Activated T-cell treated with anti-CD3 and anti-CD28 coated beads for 48 hours (primary cell): Measurements from ENCODE around the gene TM9SF1.
"Not testable (repeated sequence)": the region's sequence is repeated elsewhere in the genome, so short reads cannot be mapped to it uniquely, and the experiment has no call there.

ENCODE experiments used
- DNase-seq: peaks from one replicate; pipeline ENCODE4 v3.0.0-alpha.2; 2020; ENCODE audit warnings: low read depth

TM9SF1 gene

GRCh38 chr14:24226473-24226872 is 31.2 kb upstream of the TM9SF1 start:
- DNase-seq = no peak

DNA sequence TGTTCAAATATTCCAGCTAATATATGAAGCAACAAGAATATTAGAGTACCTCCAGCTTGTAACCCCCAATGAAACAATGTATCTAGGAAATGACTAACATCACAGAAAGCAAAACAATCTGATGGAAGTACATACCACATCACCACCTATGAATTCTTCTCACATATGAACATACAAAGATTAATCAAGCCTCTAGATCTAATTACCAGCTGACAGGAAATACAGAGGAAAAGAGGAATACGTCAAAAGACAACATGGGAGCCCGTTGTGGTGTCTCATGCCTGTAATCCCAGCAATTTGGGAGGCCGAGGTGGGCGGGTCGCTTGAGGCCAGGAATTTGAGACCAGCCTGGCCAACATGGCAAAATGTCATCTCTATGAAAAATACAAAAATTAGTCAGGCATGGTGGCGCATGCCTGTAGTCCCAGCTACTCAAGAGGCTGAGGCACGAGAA is 29.4 kb upstream of the TM9SF1 start:
- DNase-seq = no peak

- not testable (repeated sequence) for DNase-seq
Measured at GRCh38 chr14:24222987-24223386, 27.7 kb upstream of the TM9SF1 start.

- no peak for DNase-seq
Measured at GRCh38 chr14:24219521-24219920, 24.3 kb upstream of the TM9SF1 start.

- DNase-seq = no peak
Measured at GRCh38 chr14:24219080-24219479, 23.8 kb upstream of the TM9SF1 start.

- DNase-seq = not testable (repeated sequence)
Measured at GRCh38 chr14:24216876-24217275, 21.6 kb upstream of the TM9SF1 start.

- DNase-seq = no peak
Measured at GRCh38 chr14:24216345-24216699, 21.1 kb upstream of the TM9SF1 start.

DNA sequence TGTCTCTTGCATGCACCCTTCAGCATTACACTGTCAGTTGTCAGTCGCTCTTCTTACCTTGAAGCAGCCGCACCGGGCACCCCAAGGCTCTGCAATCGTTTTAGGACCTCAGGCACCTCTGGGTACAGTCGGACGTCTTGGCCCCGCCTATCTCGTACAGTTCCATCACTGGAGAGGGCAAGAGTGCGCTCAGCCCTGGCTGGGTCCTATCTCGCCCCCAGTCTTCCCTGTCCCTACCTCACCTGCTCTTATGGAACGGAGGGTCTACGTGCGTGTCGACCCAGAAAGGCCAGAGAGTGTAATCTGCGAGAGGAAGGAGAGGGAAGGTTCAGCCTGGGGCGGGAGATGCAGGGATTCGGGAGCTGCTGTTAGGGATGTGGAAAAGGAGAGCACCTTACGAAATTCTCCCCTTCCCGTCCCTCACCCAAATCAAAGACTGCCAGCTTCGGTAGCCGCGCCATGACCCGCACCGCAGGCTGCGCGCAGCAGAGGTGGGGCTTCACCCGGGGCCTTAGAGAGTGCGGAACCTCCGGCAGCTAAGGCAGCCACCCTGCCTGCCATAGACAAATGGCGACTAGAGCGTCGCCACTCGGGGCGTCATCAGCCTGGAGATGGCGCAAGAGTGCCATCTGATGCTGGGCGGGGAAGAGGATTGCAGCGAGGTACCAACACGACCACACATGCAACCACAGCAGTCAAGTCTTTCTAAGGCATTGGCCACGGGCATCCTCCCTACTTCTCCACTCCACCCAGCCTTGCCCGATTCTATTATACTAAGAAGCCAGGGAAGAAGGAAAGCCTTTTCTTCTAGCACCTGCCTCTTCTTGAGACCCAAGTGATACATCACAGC is 20.5 kb upstream of the TM9SF1 start, which contains the start of gene MDP1:
Gene MDP1, minus strand, starts transcription at position 572 of the 850 bp plus-strand sequence. Its CDS starts 111 bp downstream, at position 461.
- DNase-seq = peak; percentile 78

- no peak for DNase-seq
Measured at GRCh38 chr14:24213866-24214662, 18.8 kb upstream of the TM9SF1 start.

DNA sequence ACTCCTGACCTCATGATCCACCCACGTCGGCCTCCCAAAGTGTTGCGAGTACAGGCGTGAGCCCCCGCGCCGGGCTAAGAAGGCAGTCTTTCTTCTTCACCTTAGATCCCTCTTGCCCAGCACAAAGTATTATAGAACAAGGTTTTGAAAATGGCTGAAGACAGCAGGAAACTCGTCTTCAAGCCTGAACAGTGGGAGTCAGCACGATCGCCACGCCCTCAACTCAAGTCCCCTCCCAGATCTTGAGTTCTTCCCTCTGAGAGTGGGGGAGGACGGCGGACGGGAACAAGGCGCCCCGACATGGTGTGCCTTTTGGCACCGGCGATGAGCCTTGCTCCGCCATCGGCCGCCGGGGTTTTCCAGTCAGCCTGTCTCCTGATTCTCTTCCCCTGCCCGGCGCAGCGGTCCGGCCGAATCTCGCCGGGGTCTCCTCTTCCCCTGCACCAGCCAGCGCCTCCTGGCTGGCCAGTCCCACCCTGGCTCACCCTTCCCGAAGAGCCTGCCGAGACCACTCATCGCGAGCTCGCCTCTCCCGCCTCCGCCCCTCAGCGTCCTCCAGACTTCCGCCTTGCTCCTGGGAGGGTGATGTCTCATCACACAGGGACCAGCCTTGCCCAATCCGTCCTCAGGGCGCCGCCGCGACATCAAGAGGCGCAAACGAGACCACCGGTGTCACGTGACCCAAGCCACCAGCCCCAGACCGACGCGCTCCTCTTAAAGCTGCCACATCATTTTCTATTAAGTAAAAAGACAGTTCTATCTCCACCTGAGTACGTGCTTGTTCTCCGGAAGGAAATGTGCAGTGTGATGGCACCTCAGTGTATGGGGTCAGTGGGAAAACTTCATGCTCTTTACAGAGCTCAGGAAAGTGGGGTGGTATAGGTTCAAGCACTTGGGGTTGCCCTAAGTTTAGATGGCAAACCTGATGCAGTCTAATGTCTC is 18.0 kb upstream of the TM9SF1 start, which contains the start of gene CHMP4A:
Gene CHMP4A, minus strand, starts transcription at position 565 of the 942 bp plus-strand sequence. Its CDS starts 49 bp downstream, at position 516.
- DNase-seq = peak; percentile 94

DNA sequence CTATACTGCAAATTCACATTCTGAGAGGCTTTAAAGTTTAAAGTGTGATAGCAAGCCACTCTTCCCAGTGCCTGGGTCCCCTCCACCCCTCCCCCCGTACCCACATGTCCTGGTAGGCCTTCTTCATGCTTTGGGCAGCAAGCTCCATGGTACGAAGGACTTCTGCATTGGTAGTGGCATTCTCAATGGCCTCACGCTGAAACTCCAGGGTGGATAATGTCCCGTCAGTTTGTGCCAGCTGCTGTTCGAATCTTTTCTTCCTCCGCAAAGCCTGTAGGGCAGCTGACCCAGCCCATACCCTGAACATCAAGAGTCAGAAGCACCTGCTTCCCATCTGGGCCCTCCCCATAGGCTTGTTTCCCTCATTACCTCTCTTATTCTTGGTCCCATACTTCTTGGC is 16.1 kb upstream of the TM9SF1 start:
- DNase-seq = no peak

- DNase-seq = no peak
Measured at GRCh38 chr14:24207625-24208024, 12.4 kb upstream of the TM9SF1 start.

- no peak for DNase-seq
Measured at GRCh38 chr14:24207104-24207551, 11.9 kb upstream of the TM9SF1 start.

DNA sequence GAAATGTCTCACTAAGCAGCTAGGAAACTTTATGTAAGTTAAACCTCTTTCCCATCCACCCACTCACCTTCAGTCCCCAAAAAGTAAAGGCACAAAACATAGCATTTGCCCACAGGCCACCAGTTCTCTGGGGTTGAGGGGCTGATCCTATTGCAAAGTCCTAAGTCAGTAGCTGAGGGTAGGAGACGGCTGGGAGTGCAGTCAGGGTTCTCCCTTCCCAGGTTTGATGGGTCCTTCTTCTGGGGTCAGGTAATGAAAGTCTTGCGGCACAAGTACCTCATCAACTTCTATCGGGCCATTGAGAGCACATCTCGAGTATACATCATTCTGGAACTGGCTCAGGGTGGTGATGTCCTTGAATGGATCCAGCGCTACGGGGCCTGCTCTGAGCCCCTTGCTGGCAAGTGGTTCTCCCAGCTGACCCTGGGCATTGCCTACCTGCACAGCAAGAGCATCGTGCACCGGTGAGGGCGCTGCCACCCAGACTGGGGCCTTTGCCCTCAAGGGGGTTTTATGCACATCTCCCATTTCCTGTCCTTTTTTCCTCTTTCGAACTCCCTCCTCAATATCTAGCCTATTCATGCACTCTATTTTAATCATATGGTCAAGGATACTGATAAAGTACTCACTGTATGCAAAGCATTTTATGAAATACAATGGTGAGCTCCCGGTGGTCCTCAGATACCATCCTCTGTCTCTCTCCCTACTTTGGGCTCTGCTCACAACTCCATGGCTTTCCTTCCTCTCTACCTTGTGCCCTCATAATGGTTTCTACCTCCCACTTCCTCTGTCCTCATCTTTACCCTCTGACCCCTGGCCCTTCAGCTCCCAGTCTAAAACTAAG is 11.2 kb upstream of the TM9SF1 start:
- DNase-seq = no peak

DNA sequence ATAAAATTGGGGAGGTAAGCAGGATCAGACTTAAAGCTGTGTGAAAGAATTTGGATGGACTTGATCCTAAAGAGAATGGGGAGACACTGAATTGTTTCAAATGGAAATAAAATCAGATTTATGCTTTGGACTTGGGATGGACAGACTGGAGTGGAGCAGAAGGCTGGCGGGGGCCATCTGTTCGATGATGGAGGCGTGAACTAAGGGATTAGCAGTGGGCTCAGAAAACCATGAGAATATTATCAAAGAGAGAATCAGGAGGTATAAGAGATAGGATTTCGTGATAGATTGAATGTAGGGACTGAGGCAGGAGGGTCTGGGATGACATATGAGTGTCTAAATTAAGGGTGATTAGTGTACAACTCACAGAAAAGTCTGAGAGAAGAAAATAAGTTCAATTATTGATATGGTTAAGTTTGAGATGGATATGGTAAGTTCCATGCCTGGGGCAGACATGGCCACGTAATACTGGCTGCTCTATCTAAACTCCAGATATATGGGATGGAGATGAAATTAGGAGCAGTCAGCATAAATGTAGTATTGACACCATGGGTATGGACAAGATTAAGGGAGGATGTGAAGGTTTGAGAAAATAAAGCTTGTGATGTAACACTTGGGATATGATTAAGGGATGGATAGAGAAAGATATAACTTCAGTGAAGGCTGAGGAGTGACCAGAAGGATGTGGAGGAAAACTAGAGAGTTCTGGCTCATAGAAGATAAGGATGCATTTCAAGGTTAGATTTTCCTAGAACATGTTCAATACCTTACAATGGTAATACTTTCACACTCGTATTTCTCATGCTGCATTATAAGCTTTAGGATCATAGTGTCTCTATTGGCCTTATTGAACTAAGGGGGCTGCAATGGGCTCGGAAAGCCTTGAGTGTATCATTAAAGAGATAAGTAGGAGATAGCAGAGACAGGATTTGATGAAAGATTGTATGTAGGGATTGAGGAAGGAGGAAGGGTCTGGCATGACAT is 9.2 kb upstream of the TM9SF1 start:
- DNase-seq = no peak

- not testable (repeated sequence) for DNase-seq
Measured at GRCh38 chr14:24203249-24203886, 8.1 kb upstream of the TM9SF1 start.

GRCh38 chr14:24202538-24202937 is 7.3 kb upstream of the TM9SF1 start:
- DNase-seq = not testable (repeated sequence)

GRCh38 chr14:24198814-24199524 is 3.7 kb upstream of the TM9SF1 start:
- no peak for DNase-seq
